H9 (cell line): Measurements from ENCODE around the gene UXT. TPM values are rescaled to one million over a fixed set of nuclear protein-coding genes. Genes with fewer than 3 reads are reported as not detected.

ENCODE experiments used
- DNase-seq: peaks from one replicate; pipeline ENCODE4 v3.0.0-alpha.2; 2017
- H2AFZ ChIP-seq: one replicate; pipeline ENCODE4 v1.6.1; 2013; ENCODE audit warnings: mild to moderate bottlenecking, low read length, control low read depth, moderate library complexity
- H2AK5ac ChIP-seq: 2 replicates; pipeline ENCODE4 v1.6.1; 2013; ENCODE audit warnings: low read length, control low read depth, mixed read lengths; ENCODE audit not compliant: insufficient read length
- H2BK120ac ChIP-seq: one replicate; pipeline ENCODE4 v1.6.1; 2013; ENCODE audit warnings: low read depth, mild to moderate bottlenecking, low read length, control low read depth, inconsistent platforms; ENCODE audit not compliant: poor library complexity, severe bottlenecking
- H2BK12ac ChIP-seq: 2 replicates; pipeline ENCODE4 v1.6.1; 2013; ENCODE audit warnings: low read length, control low read depth, mixed read lengths, low read depth; ENCODE audit not compliant: insufficient read length
- H2BK15ac ChIP-seq: 2 replicates; pipeline ENCODE4 v1.6.1; 2013; ENCODE audit warnings: low read depth, low read length, control low read depth
- H2BK20ac ChIP-seq: one replicate; pipeline ENCODE4 v1.6.1; 2013; ENCODE audit warnings: low read depth, mild to moderate bottlenecking, low read length, control low read depth, inconsistent platforms; ENCODE audit not compliant: poor library complexity, severe bottlenecking
- H2BK5ac ChIP-seq: 2 replicates; pipeline ENCODE4 v1.6.1; 2013; ENCODE audit warnings: low read length, control low read depth, mixed read lengths; ENCODE audit not compliant: insufficient read length
- H3K14ac ChIP-seq: 2 replicates; pipeline ENCODE4 v1.6.1; 2013; ENCODE audit warnings: low read length, control low read depth; ENCODE audit not compliant: insufficient read depth
- H3K18ac ChIP-seq: 2 replicates; pipeline ENCODE4 v1.6.1; 2013; ENCODE audit warnings: low read depth, mild to moderate bottlenecking, mixed read lengths, low read length, control low read depth; ENCODE audit not compliant: insufficient read length
- H3K23ac ChIP-seq: 2 replicates; pipeline ENCODE4 v1.6.1; 2013; ENCODE audit warnings: low read length, control low read depth, mixed read lengths, low read depth; ENCODE audit not compliant: insufficient read length
- H3K23me2 ChIP-seq: 2 replicates; pipeline ENCODE4 v1.6.1; 2013; ENCODE audit warnings: low read depth, mild to moderate bottlenecking, mixed read lengths, low read length, control low read depth; ENCODE audit not compliant: insufficient read length, poor library complexity, severe bottlenecking
- H3K27ac ChIP-seq: 2 replicates; pipeline ENCODE4 v1.5.1; 2013; ENCODE audit warnings: low read length, control low read depth, mixed read lengths, low read depth; ENCODE audit not compliant: insufficient read length
- H3K27me3 ChIP-seq: 2 replicates; pipeline ENCODE4 v1.6.1; 2013; ENCODE audit warnings: low read length, control low read depth, inconsistent platforms; ENCODE audit not compliant: insufficient read depth
- H3K4ac ChIP-seq: 2 replicates; pipeline ENCODE4 v1.6.1; 2013; ENCODE audit warnings: low read depth, mild to moderate bottlenecking, control low read depth, inconsistent platforms, low read length, moderate library complexity
- H3K4me1 ChIP-seq: 2 replicates; pipeline ENCODE4 v1.6.1; 2013; ENCODE audit warnings: low read length, control low read depth, inconsistent platforms; ENCODE audit not compliant: insufficient read depth
- H3K4me2 ChIP-seq: 2 replicates; pipeline ENCODE4 v1.6.1; 2013; ENCODE audit warnings: low read length, control low read depth, mixed read lengths; ENCODE audit not compliant: insufficient read length, insufficient read depth
- H3K56ac ChIP-seq: 2 replicates; pipeline ENCODE4 v1.6.1; 2013; ENCODE audit warnings: low read depth, mild to moderate bottlenecking, mixed read lengths, low read length, control low read depth; ENCODE audit not compliant: insufficient read length
- H3K79me1 ChIP-seq: 2 replicates; pipeline ENCODE4 v1.6.1; 2013; ENCODE audit warnings: low read depth, mild to moderate bottlenecking, moderate library complexity, low read length, control low read depth, inconsistent platforms; ENCODE audit not compliant: insufficient read depth, poor library complexity, severe bottlenecking
- H3K79me2 ChIP-seq: 2 replicates; pipeline ENCODE4 v1.6.1; 2013; ENCODE audit warnings: low read length, control low read depth, inconsistent platforms; ENCODE audit not compliant: insufficient read depth
- H3K9ac ChIP-seq: 2 replicates; pipeline ENCODE4 v1.6.1; 2013; ENCODE audit warnings: low read length, control low read depth, mixed read lengths; ENCODE audit not compliant: insufficient read length; ENCODE audit errors: extremely low read depth
- H3K9me3 ChIP-seq: one replicate; pipeline ENCODE4 v1.6.1; 2013; ENCODE audit warnings: low read depth, low read length, inconsistent platforms; ENCODE audit not compliant: control insufficient read depth
- H3T11ph ChIP-seq: one replicate; pipeline ENCODE4 v1.6.1; 2013; ENCODE audit warnings: mild to moderate bottlenecking, low read length, control low read depth, inconsistent platforms
- H4K20me1 ChIP-seq: one replicate; pipeline ENCODE4 v1.6.1; 2013; ENCODE audit not compliant: control insufficient read depth, insufficient read length, insufficient read depth
- H4K5ac ChIP-seq: 2 replicates; pipeline ENCODE4 v1.6.1; 2013; ENCODE audit warnings: low read depth, mild to moderate bottlenecking, mixed read lengths, low read length, control low read depth; ENCODE audit not compliant: insufficient read length
- H4K8ac ChIP-seq: replicated peaks from 2 replicates; pipeline ENCODE4 v1.6.1; 2013; ENCODE audit warnings: low read length, control low read depth, mixed read lengths, low read depth; ENCODE audit not compliant: insufficient read length
- H4K91ac ChIP-seq: 2 replicates; pipeline ENCODE4 v1.6.1; 2013; ENCODE audit warnings: low read depth, mild to moderate bottlenecking, moderate library complexity, mixed read lengths, low read length, control low read depth; ENCODE audit not compliant: insufficient read length
- H3K27ac Mint-ChIP-seq, 3 experiments: 2 replicates in 2 of 3; 3 replicates in 1 of 3; pipeline ENCODE4 v1.8.0; 2020 to 2021; ENCODE audit warnings: mixed read lengths in 3 of 3, mild to moderate bottlenecking in 1 of 3, moderate library complexity in 1 of 3
- H3K27me3 Mint-ChIP-seq: 2 replicates; pipeline ENCODE4 v1.8.0; 2021; ENCODE audit warnings: low read depth, mild to moderate bottlenecking, moderate library complexity, mixed read lengths
- H3K36me3 Mint-ChIP-seq, 3 experiments: 2 replicates in 2 of 3; 3 replicates in 1 of 3; pipeline ENCODE4 v1.8.0; 2020 to 2021; ENCODE audit warnings: low read depth in 3 of 3, mixed read lengths in 3 of 3; ENCODE audit not compliant: insufficient read depth in 1 of 3
- H3K4me1 Mint-ChIP-seq, 2 experiments: 2 replicates each; pipeline ENCODE4 v1.8.0; 2020; ENCODE audit warnings: mixed read lengths in 2 of 2
- H3K4me3 Mint-ChIP-seq, 2 experiments: 2 replicates in 1 of 2; 3 replicates in 1 of 2; pipeline ENCODE4 v1.8.0; 2020 to 2021; ENCODE audit warnings: mild to moderate bottlenecking in 2 of 2, mixed read lengths in 2 of 2, moderate library complexity in 1 of 2
- H3K9me3 Mint-ChIP-seq, 2 experiments: 2 replicates in 1 of 2; 3 replicates in 1 of 2; pipeline ENCODE4 v1.8.0; 2020; ENCODE audit warnings: mild to moderate bottlenecking in 2 of 2, mixed read lengths in 2 of 2, moderate library complexity in 1 of 2
- WGBS: extraction: QIAGEN DNeasy Blood & Tissue Kit; methylation state at CpG from one replicate; pipeline ENCODE4 v1.1.7; 2013; ENCODE audit warnings: missing lambda C conversion rate, low lambda C conversion rate, mixed read lengths; ENCODE audit not compliant: insufficient read length; ENCODE audit errors: extremely low coverage; 5-methylcytosine and 5-hydroxymethylcytosine counted together
- total RNA-seq: library from RNA; stranded (reverse); gene quantifications from 2 replicates; pipeline ENCODE4 v1.2.1, GENCODE V29; 2021
- TF ChIP-seq, protein P1 (sequence below): fragments of 200-600 bp; sonication (generic); conservative IDR thresholded peaks from 3 replicates; pipeline ENCODE4 v1.8.0; 2021; ENCODE audit warnings: antibody characterized with exemption, mild to moderate bottlenecking

Gene UXT
- total RNA-seq, 1 experiment from 2014 or later, result 95.1 TPM

DNA sequence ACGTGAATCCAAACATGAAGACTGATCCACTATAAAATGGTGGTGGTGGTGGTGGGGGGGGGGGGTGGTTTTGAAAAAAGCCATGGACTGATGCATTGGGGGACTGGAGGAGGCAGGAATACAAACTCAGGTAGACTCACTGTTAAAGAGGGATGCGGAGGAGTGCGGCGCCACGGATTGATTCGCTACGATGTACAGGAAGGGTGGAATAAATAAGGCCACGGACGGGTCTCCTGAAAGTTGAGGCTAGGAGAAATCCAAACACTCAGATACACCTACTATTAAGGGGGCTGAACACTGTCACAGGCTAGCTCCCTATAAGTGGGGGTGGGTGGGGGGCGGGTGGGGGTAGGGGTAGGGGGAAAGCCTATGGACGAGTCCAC is 9.2 kb downstream of the UXT start:
- H3K27ac ChIP-seq, result no peak overlapping the region
- Mint-ChIP-seq H3K27ac (no peak overlapping the region; a peak in 1 of 7 replicates), H3K36me3 (peaks cover 34 to 52% (median 36%) of the 10 kb centered on the region in 3 experiments), H3K27me3 (no peaks in the 10 kb centered on the region; the same call in 1 of the 2 replicates), H3K9me3 (peaks cover 79 to 82% of the 10 kb centered on the region in 2 experiments), H3K4me1 (peaks cover 23 to 24% of the 10 kb centered on the region in 2 experiments), H3K4me3 (peak overlapping the region; percentile 83 to 87)
- H4K20me1 ChIP-seq, result no peaks in the 10 kb centered on the region
- H2BK15ac ChIP-seq, result no peak overlapping the region
- no peak overlapping the region for H4K91ac ChIP-seq
- H2BK20ac ChIP-seq, result no peak overlapping the region
- peaks cover 48% of the 10 kb centered on the region for H3K9me3 ChIP-seq
- H4K5ac ChIP-seq, result no peak overlapping the region
- no peaks in the 10 kb centered on the region for H3K27me3 ChIP-seq
- H2BK12ac ChIP-seq, result no peak overlapping the region
- no peak overlapping the region for H3K56ac ChIP-seq
- H3K14ac ChIP-seq, result no peak overlapping the region
- H2BK5ac ChIP-seq, result no peak overlapping the region
- H3K23me2 ChIP-seq, result no peaks in the 10 kb centered on the region
- H3K18ac ChIP-seq, result no peak overlapping the region
- no peak overlapping the region for H2BK120ac ChIP-seq
- H3K79me2 ChIP-seq, result no peaks in the 10 kb centered on the region
- DNase-seq, result no peak
- peak overlapping the region; percentile 57 for H3K9ac ChIP-seq
- H4K8ac ChIP-seq, result no peak overlapping the region
- no peak overlapping the region for H3K4ac ChIP-seq
- no peak overlapping the region for H2AK5ac ChIP-seq
- TF ChIP-seq, protein P1, sequence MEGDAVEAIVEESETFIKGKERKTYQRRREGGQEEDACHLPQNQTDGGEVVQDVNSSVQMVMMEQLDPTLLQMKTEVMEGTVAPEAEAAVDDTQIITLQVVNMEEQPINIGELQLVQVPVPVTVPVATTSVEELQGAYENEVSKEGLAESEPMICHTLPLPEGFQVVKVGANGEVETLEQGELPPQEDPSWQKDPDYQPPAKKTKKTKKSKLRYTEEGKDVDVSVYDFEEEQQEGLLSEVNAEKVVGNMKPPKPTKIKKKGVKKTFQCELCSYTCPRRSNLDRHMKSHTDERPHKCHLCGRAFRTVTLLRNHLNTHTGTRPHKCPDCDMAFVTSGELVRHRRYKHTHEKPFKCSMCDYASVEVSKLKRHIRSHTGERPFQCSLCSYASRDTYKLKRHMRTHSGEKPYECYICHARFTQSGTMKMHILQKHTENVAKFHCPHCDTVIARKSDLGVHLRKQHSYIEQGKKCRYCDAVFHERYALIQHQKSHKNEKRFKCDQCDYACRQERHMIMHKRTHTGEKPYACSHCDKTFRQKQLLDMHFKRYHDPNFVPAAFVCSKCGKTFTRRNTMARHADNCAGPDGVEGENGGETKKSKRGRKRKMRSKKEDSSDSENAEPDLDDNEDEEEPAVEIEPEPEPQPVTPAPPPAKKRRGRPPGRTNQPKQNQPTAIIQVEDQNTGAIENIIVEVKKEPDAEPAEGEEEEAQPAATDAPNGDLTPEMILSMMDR, result no peak
- peak overlapping the region; percentile 70 for H3K4me2 ChIP-seq
- peaks cover 2% of the 10 kb centered on the region for H3K79me1 ChIP-seq
- no peak overlapping the region for H2AFZ ChIP-seq
- H3K23ac ChIP-seq, result no peak overlapping the region
- no peaks in the 10 kb centered on the region; the same call in 1 of the 2 replicates for H3K4me1 ChIP-seq
- no peak overlapping the region for H3T11ph ChIP-seq
- WGBS, result no CpG with 5 or more reads among the region's 11 CpGs
